Prostate gland (tissue), 2 donors: Measurements from ENCODE around the gene MCMBP. TPM values are rescaled to one million over a fixed set of nuclear protein-coding genes. Genes with fewer than 3 reads are reported as not detected.

ENCODE experiments used
- DNase-seq: peaks from one replicate; pipeline ENCODE4 v3.0.0-alpha.2; 2019; ENCODE audit warnings: low spot score
- H3K27ac ChIP-seq, 2 donors: fragments of 200-600 bp; sonication (generic); 2 replicates each; pipeline ENCODE4 v1.5.1; 2017 to 2019
- H3K27me3 ChIP-seq: fragments of 200-600 bp; sonication (generic); replicated peaks from 2 replicates; pipeline ENCODE4 v1.5.1; 2019; ENCODE audit not compliant: insufficient read depth
- H3K36me3 ChIP-seq, 2 donors: fragments of 200-600 bp; sonication (generic); 1 replicate in 1 of 2; 2 replicates in 1 of 2; pipeline versions ENCODE4 v1.5.1 to v1.8.1; 2017 to 2019
- H3K4me1 ChIP-seq: fragments of 200-600 bp; sonication (generic); replicated peaks from 2 replicates; pipeline ENCODE4 v1.5.1; 2019
- H3K4me3 ChIP-seq, 2 donors: fragments of 200-600 bp; sonication (generic); 2 replicates each; pipeline ENCODE4 v1.5.1; 2017 to 2019
- H3K9me3 ChIP-seq: fragments of 200-600 bp; sonication (generic); 2 replicates; pipeline ENCODE4 v1.5.1; 2017
- CTCF ChIP-seq, 4 experiments: fragments of 200-600 bp in 2 of 4; fragments of 450-650 bp in 2 of 4; sonication (generic) in 2 of 4; IDR thresholded peaks; 1 replicate in 3 of 4; 2 replicates in 1 of 4; pipeline ENCODE4 v1.5.1; 2016 to 2019; ENCODE audit warnings: antibody characterized with exemption in 4 of 4, mild to moderate bottlenecking in 2 of 4, moderate library complexity in 2 of 4
- POLR2A ChIP-seq: fragments of 450-650 bp; IDR thresholded peaks from one replicate; pipeline ENCODE4 v1.6.1; 2016; ENCODE audit warnings: antibody characterized with exemption, mild to moderate bottlenecking
- POLR2AphosphoS5 ChIP-seq: sonication (generic); formaldehyde crosslinking; IDR thresholded peaks from one replicate; pipeline ENCODE4 v1.6.1; 2017; ENCODE audit warnings: antibody characterized with exemption
- WGBS: methylation state at CpG from one replicate; pipeline ENCODE4 v1.1.5; 2018; 5-methylcytosine and 5-hydroxymethylcytosine counted together
- intact Hi-C: fragments of 100-400 bp; cut with DNase I; formaldehyde crosslinking; loops from one replicate; pipeline ENCODE4 v1.14.2; 2022
- total RNA-seq, 2 donors: library from RNA; depleted of rRNA; stranded (reverse); fragments of >200 nt; gene quantifications; one replicate each; pipeline ENCODE4 v1.1.0, GENCODE V29; 2016

Gene MCMBP
- total RNA-seq, 2 donors from 2014 or later = 37.6 to 45.4 TPM

GRCh38 chr10:119849944-119850343, 22.7 kb downstream of the MCMBP start:
- TF ChIP-seq CTCF (IDR thresholded peaks at IDR 0.05) (no peak), POLR2AphosphoS5 (no peak), POLR2A (no peak)
- no peaks in the 10 kb centered on the region for H3K4me1 ChIP-seq
- H3K36me3 ChIP-seq = peaks cover 0 to 8% of the 10 kb centered on the region in 2 donors
- H3K4me3 ChIP-seq = no peak overlapping the region
- no peaks in the 10 kb centered on the region for H3K9me3 ChIP-seq
- DNase-seq = no peak
- WGBS = 96% methylated on average over 3 of the region's 3 CpGs
- H3K27me3 ChIP-seq = no peaks in the 10 kb centered on the region
- intact Hi-C loops = no loop called here
- no peak overlapping the region for H3K27ac ChIP-seq

- peaks cover 0 to 8% of the 10 kb centered on the region in 2 donors for H3K36me3 ChIP-seq
- no peak overlapping the region for H3K27ac ChIP-seq
- intact Hi-C loops = no loop called here
- WGBS = 65% methylated on average over 6 of the region's 6 CpGs
- H3K4me1 ChIP-seq = no peaks in the 10 kb centered on the region
- H3K27me3 ChIP-seq = no peaks in the 10 kb centered on the region
- H3K9me3 ChIP-seq = no peaks in the 10 kb centered on the region
- TF ChIP-seq POLR2AphosphoS5 = no peak
- no peak for DNase-seq
- H3K4me3 ChIP-seq = no peak overlapping the region
These were observed 23.4 kb downstream of the MCMBP start for GRCh38 chr10:119849031-119849789.

GRCh38 chr10:119845656-119846055, 27.0 kb downstream of the MCMBP start:
- intact Hi-C loops = no loop called here
- Histone ChIP-seq H3K9me3 (no peaks in the 10 kb centered on the region), H3K4me3 (no peak overlapping the region), H3K4me1 (no peaks in the 10 kb centered on the region), H3K27me3 (no peaks in the 10 kb centered on the region), H3K36me3 (peaks cover 3 to 8% of the 10 kb centered on the region in 2 donors), H3K27ac (no peak overlapping the region)
- no peak for TF ChIP-seq POLR2AphosphoS5
- TF ChIP-seq POLR2A = no peak
- 100% methylated on average over 1 of the region's 1 CpG for WGBS
- no peak for DNase-seq

- intact Hi-C loops = no loop called here
- Histone ChIP-seq H3K9me3 (no peaks in the 10 kb centered on the region), H3K27me3 (no peaks in the 10 kb centered on the region), H3K36me3 (peaks cover 0 to 26% of the 10 kb centered on the region in 2 donors), H3K4me3 (no peak overlapping the region), H3K4me1 (no peaks in the 10 kb centered on the region), H3K27ac (no peak overlapping the region)
- no peak for DNase-seq
- TF ChIP-seq POLR2A (no peak), POLR2AphosphoS5 (no peak), CTCF (IDR thresholded peaks at IDR 0.05) (no peak)
- WGBS = 87% methylated on average over 4 of the region's 4 CpGs
These were observed 38.5 kb downstream of the MCMBP start for GRCh38 chr10:119834188-119834587.

GRCh38 chr10:119832951-119833350, 39.7 kb downstream of the MCMBP start:
- no peaks in the 10 kb centered on the region for H3K4me1 ChIP-seq
- H3K4me3 ChIP-seq = no peak overlapping the region
- intact Hi-C loops = no loop called here
- no peak for DNase-seq
- H3K36me3 ChIP-seq = peaks cover 0 to 26% of the 10 kb centered on the region in 2 donors
- H3K9me3 ChIP-seq = no peaks in the 10 kb centered on the region
- no peak for TF ChIP-seq POLR2A
- no peak for TF ChIP-seq POLR2AphosphoS5
- TF ChIP-seq CTCF (IDR thresholded peaks at IDR 0.05) = no peak
- WGBS = 96% methylated on average over 2 of the region's 2 CpGs
- no peaks in the 10 kb centered on the region for H3K27me3 ChIP-seq
- no peak overlapping the region for H3K27ac ChIP-seq

- Histone ChIP-seq H3K4me1 (no peaks in the 10 kb centered on the region), H3K27me3 (no peaks in the 10 kb centered on the region), H3K36me3 (peaks cover 0 to 17% of the 10 kb centered on the region in 2 donors), H3K27ac (no peak overlapping the region), H3K4me3 (no peak overlapping the region), H3K9me3 (no peaks in the 10 kb centered on the region)
- TF ChIP-seq POLR2A (no peak), POLR2AphosphoS5 (no peak), CTCF (IDR thresholded peaks at IDR 0.05) (no peak)
- intact Hi-C loops = no loop called here
- WGBS = 83% methylated on average over 11 of the region's 11 CpGs
- no peak for DNase-seq
These were observed 41.0 kb downstream of the MCMBP start for GRCh38 chr10:119831656-119832055.
